AG09309 (cell line): ENCODE results near the gene CKLF.

Experiments used
- DNase-seq: peaks from one replicate; pipeline ENCODE4 v3.0.0-alpha.2; 2010; ENCODE audit warnings: low read depth
- H3K4me3 ChIP-seq: 2 replicates; pipeline ENCODE4 v1.5.1; 2011; ENCODE audit warnings: mild to moderate bottlenecking, low read depth, low read length, moderate library complexity; ENCODE audit not compliant: control insufficient read depth
- CTCF ChIP-seq: IDR thresholded peaks from 2 replicates; pipeline ENCODE4 v1.5.1; 2011; ENCODE audit warnings: mild to moderate bottlenecking, low read depth, low read length, inconsistent platforms; ENCODE audit not compliant: insufficient read depth, control insufficient read depth; ENCODE audit errors: missing control alignments

The CKLF gene

DNA sequence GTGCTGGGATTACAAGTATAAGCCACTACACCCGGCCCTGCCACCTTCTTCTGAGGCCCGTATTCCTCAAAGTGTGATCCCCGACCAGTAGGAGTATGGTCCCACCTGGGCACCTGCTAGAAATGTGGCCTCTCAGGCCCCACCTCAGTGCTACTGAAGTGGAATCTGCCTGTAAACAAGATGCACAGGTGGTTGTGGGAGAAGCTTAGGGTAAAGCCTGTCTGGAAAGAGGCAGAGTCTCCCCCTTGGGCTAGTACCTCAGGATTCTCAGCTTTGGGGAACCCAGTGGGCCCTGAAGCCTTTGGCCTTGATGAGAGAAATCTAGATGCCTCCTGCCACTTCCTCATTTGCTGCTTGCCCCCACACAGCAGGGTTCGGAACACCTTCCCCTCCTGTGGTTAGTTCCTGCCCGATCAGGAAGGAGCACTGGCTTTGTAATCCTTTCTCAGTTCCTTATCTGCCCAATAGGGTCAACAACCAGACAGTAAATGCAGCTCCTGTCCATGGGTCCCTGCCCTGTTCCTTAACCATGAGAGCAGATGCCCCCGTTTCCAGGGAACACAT is 27.7 kb upstream of the CKLF start:
- TF ChIP-seq CTCF, result no peak
- DNase-seq, result no peak
- no peak overlapping the region for H3K4me3 ChIP-seq

DNA sequence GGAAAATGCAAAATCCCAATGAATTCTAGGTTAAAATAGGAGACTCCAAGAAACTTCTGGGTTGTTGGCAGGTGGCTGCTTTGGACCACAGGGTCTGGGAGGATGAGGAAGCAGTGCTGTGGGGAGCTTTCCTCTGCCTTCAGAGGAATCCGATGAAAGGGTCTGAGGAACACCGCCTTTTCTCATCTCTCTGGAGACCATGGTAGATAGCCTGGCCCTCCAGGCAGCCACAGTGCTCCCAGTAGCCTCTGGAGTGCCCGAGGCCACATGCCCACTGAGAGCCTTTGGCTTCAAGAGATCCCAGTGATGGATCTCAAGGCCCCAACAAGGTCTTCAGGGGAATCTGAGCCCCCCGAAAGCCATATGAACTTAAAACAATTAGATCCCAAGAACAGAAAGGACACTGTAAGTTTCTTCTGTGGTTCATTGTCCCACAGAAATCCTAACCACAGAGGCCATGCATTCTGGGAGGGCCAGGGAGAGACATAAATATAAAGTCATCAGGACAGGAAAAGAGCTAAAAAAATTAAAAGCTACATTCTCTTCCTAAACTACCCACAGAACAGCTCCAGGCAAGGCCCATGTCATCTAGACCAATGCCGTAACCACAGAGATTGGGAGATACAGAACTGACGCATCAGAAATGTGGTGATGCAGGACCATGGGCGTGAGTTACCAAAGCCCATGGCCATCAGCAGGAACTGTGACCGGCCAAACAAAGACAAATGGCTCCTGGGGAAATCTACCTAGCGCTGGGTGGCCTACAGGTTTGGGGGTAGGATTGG is 26.8 kb upstream of the CKLF start:
- no peak overlapping the region for H3K4me3 ChIP-seq
- no peak for TF ChIP-seq CTCF
- peak; percentile 63 for DNase-seq

DNA sequence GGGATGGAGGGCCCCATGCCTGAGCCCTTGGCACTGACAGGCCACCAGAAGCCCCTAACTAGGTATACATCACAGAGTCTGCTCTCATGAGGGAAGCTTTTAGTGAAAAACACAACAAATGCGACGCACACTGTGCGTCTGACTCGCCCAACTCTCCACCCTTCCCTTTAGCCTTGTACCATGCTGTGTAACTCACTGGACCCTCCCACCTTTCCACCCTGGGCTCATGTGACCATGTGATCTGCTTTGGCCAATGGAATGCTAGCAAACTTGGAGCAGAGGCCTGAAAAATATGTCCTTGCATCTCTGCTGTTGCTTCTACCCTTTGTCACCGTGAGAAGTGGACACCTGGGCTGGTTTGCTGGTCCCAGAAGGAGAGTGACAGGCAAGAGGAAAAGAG is 24.1 kb upstream of the CKLF start:
- H3K4me3 ChIP-seq, result no peak overlapping the region
- no peak for DNase-seq
- no peak for TF ChIP-seq CTCF

DNA sequence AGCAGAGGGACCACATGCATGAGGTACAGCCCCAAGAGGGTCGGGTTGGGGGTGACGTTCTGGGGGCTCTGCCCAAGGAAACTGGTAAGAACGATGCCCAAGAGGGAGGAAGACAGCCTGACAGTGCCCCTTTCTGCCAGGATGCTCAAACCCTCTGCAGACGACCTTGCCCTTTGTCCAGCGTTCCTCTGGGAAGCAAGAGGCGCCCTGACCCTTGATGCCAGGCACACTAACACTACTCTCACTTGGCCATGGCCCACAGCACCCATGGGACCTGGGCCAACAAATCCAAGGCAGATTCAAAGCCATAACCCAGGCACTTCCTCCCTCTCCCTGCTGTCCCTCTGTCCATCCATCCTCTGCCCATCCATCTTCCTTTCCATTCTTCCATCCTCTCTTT is 22.9 kb upstream of the CKLF start:
- no peak overlapping the region for H3K4me3 ChIP-seq
- TF ChIP-seq CTCF, result no peak
- DNase-seq, result no peak

DNA sequence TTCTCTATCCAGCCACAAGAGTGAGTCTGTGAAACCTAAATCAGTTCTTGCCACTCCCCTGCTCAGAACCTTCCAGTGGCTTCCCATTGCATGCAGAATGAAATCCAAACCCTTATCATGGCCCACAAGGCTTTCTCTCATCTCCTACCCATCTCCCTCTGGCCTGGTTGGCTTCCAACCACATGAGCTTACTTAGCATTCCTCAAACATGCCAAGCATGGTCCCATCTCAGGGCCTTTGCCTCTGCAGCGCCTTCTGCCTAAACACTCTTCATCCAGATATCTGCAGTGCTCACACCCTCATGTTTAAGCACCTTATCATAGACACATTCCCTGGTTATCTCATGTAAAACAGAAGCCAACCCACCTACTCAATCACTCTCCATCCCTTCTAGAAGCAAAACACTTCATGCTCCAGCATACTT is 18.0 kb upstream of the CKLF start:
- no peak for TF ChIP-seq CTCF
- no peak for DNase-seq
- H3K4me3 ChIP-seq, result no peak overlapping the region

- DNase-seq, result no peak
- no peak overlapping the region for H3K4me3 ChIP-seq
- no peak for TF ChIP-seq CTCF
Observed at GRCh38 chr16:66536525-66536924, 15.9 kb upstream of the CKLF start.

GRCh38 chr16:66537236-66537635 is 15.1 kb upstream of the CKLF start:
- DNase-seq, result no peak
- TF ChIP-seq CTCF, result no peak
- H3K4me3 ChIP-seq, result no peak overlapping the region
